Psoas muscle (tissue), 8 donors: ENCODE data around the gene ASPSCR1. TPM values are rescaled to one million over a fixed set of nuclear protein-coding genes. Genes with fewer than 3 reads are reported as not detected.

Source experiments
- ATAC-seq, 4 donors: fragments of 200-7000 bp; cut with Tn5 transposase; one replicate each; pipeline ENCODE4 v1.9.1; 2020; ENCODE audit warnings: moderate library complexity in 3 of 4, mild to moderate bottlenecking in 2 of 4
- DNase-seq, 2 donors: peaks; one replicate each; pipeline ENCODE4 v3.0.0-alpha.2; 2020
- H3K27ac ChIP-seq: fragments of 200-600 bp; one replicate; pipeline ENCODE4 v1.8.0; 2022
- H3K27me3 ChIP-seq, 3 donors: fragments of 200-600 bp in 1 of 3; one replicate each; pipeline versions ENCODE4 v1.6.1 to v1.8.0; 2013 to 2022; ENCODE audit warnings: low read length in 2 of 3, mild to moderate bottlenecking in 2 of 3, moderate library complexity in 1 of 3; ENCODE audit not compliant: insufficient read depth in 3 of 3
- H3K36me3 ChIP-seq, 2 donors: fragments of 200-600 bp in 1 of 2; one replicate each; pipeline versions ENCODE4 v1.6.1 to v1.8.0; 2013 to 2022; ENCODE audit warnings: low read depth in 1 of 2, mild to moderate bottlenecking in 1 of 2, moderate library complexity in 1 of 2; ENCODE audit not compliant: insufficient read depth in 1 of 2
- H3K4me1 ChIP-seq: fragments of 200-600 bp; one replicate; pipeline ENCODE4 v1.8.0; 2022
- H3K4me3 ChIP-seq: fragments of 200-600 bp; one replicate; pipeline ENCODE4 v1.8.0; 2022; ENCODE audit warnings: mild to moderate bottlenecking
- H3K9me3 ChIP-seq: fragments of 200-600 bp; one replicate; pipeline ENCODE4 v1.8.0; 2022
- whole genome bisulfite sequencing, 3 donors: extraction: QIAGEN DNeasy Blood & Tissue Kit; methylation state at CpG; one replicate each; pipeline versions ENCODE4 v1.1.6 to v1.1.7; 2013; 5-methylcytosine and 5-hydroxymethylcytosine counted together
- intact Hi-C, 2 donors: fragments of 100-400 bp; cut with DNase I; formaldehyde crosslinking; loops; one replicate each; pipeline versions ENCODE4 v1.11.0 to v1.14.2; 2022
- polyA plus RNA-seq, 3 donors: library from polyadenylated mRNA; stranded (reverse); fragments of 200-250 nt; gene quantifications; one replicate each; pipeline ENCODE4 v1.2.3, GENCODE V29; 2013
- total RNA-seq, 4 donors: library from RNA; stranded (reverse); fragmentation: NEBNext Ultra II Directional in 2 of 4; extraction: Animal tissue kit (Norgen Biotek cat#: 25700) in 2 of 4; gene quantifications; one replicate each; pipeline versions ENCODE4 v1.2.1 to v1.2.4, GENCODE V29; 2021 to 2023
- TF ChIP-seq, protein P1 (sequence below): fragments of 200-600 bp; IDR thresholded peaks from one replicate; pipeline ENCODE4 v1.8.0; 2022; ENCODE audit warnings: antibody characterized with exemption
- donor health status: healthy with polysubstance abuse.
- donor health status: DM: no; HTN: no; CAD: no; lungs with moderate emphysema.
- donor health status: Bipolar disorder and iron deficiency.
- donor health status: healthy.
- donor health status: DM: yes; HTN: yes; CAD: no.
- donor health status: DM: no; HTN: no; CAD: no.
- donor health status: DM: no; HTN: no; CAD: no.
- donor health status: DM: yes; HTN: yes; CAD: no.

Gene ASPSCR1
- total and polyA plus RNA-seq, 7 donors = 27.7 to 37.4 (median 33.0) TPM

DNA sequence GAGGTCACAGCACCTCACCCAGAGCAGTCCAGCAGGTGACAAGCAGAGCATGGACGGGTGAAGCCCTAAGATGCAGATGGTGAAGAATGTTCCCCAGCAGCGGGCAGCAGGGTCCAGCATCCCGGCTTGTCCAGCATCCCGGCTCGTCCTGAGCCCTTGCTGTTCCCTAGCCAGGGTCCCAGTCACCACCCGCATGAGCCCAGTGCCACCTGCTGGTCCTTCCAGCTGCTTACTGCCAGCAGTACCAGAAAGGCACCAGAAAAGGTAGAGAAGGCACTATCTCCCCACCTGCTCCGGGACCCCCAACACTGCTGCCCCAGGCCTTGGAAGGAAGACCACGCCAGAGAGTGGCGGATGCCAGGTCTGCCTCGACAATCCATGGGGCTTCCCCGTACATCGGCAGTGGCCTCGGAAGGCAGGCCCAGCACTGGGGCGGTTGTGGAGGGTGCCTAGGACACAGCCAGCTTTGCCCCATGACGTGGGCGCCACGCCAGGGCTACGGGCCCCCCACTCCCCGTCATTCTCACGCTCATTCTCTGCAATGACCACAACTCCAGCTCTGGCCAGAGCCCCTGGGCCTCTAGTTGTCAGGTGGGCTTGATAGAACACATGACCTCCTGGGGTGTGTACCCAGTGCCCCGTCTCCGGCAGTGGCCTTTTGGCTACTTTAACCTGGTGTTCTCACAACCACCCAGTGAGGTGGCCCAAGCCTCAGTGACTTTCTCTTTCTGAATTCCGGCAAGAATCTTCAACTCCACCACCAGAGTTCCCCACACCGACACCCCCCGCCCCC is 43.9 kb downstream of the ASPSCR1 start:
- WGBS, 3 donors = 29 to 48% (median 32%) methylated on average over 25 of the region's 25 CpGs
- TF ChIP-seq, protein P1, sequence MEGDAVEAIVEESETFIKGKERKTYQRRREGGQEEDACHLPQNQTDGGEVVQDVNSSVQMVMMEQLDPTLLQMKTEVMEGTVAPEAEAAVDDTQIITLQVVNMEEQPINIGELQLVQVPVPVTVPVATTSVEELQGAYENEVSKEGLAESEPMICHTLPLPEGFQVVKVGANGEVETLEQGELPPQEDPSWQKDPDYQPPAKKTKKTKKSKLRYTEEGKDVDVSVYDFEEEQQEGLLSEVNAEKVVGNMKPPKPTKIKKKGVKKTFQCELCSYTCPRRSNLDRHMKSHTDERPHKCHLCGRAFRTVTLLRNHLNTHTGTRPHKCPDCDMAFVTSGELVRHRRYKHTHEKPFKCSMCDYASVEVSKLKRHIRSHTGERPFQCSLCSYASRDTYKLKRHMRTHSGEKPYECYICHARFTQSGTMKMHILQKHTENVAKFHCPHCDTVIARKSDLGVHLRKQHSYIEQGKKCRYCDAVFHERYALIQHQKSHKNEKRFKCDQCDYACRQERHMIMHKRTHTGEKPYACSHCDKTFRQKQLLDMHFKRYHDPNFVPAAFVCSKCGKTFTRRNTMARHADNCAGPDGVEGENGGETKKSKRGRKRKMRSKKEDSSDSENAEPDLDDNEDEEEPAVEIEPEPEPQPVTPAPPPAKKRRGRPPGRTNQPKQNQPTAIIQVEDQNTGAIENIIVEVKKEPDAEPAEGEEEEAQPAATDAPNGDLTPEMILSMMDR = peak; percentile 77
- Histone ChIP-seq H3K4me3 (peak overlapping the region; percentile 91), H3K36me3 (peaks cover 0 to 3% of the 10 kb centered on the region in 2 donors), H3K27ac (no peak overlapping the region), H3K4me1 (peaks cover 48% of the 10 kb centered on the region), H3K27me3 (no peaks in the 10 kb centered on the region), H3K9me3 (no peaks in the 10 kb centered on the region)
- ATAC-seq = peak; percentile 23 to 55 (median 38)
- DNase-seq = peak; percentile 74 to 90
- intact Hi-C loops = loop anchor here (1.0 to 2.0 kb wide), 3 partner anchors 62 to 153 kb away; no protein-coding TSS in a partner anchor

DNA sequence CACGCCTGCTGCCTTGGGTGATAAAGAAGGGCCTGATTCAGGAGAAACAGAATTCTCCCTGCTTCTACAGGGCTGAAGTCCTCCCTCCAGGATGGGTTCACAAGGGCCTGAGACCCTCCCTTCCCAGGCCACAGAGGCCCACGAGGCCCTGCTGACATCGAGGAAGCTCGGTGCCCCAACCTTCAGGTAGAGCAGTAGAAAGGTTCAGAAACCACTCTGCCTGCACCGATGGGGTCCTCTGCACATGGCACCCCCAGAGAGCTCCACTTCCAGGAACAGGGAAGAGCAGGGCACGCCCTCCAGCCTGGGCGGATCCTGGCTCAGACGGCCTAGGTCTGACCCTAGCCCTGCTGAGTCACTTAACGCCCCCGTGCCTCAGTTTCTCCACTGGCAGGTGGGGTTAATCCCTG is 44.5 kb downstream of the ASPSCR1 start:
- Histone ChIP-seq H3K27ac (peak overlapping the region; percentile 78), H3K4me1 (peaks cover 48% of the 10 kb centered on the region), H3K9me3 (no peaks in the 10 kb centered on the region), H3K27me3 (no peaks in the 10 kb centered on the region), H3K4me3 (peak overlapping the region; percentile 91), H3K36me3 (peaks cover 0 to 3% of the 10 kb centered on the region in 2 donors)
- ATAC-seq (no peak), DNase-seq (no peak)
- 11 to 14% (median 12%) methylated on average over 10 of the region's 10 CpGs for WGBS, 3 donors
- TF ChIP-seq, protein P1 = no peak
- intact Hi-C loops = loop anchor here (1.0 to 2.0 kb wide), 3 partner anchors 63 to 153 kb away; no protein-coding TSS in a partner anchor

DNA sequence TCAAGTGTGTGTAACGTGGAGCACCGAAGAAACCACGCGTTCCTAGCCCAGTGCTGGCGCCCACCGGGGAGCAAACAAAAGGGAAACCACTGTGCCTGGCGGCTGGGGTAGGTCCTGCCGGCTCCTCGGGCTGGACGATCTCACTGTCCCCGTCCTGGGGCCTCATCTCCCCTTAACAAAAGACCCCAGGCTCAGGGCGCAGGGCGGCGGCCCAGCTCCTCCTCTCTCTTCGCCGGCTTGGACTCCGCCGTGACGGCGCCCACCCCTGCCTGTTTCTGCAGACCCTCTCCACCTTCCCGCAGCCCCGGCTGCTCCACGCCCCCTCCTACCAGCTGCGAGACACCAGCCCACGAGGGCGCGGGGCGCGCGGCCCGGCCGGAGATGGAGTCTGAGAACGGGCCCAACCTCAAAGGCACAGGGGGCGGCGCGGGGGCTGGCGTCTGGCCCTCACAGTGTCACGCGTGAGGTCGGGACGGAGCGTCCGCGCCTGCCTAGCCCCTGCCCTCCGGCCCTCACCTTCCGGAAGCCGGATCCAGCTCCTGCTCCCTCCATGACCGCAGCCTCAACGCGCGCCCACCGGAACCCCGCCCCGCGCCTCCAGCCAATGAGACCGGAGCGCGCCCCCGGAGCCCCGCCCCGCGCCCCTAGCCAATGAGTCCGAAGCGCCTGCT is 45.0 kb downstream of the ASPSCR1 start, which contains the start of gene CENPX:
Gene CENPX (minus strand): TSS at position 569 of the 671 bp plus-strand sequence. CDS start 17 bp downstream, at position 552.
- Histone ChIP-seq H3K4me3 (peak within 1 kb of the TSS; percentile 91), H3K9me3 (no peaks in the 10 kb centered on the region), H3K36me3 (peaks cover 0 to 2% of the 10 kb centered on the region in 2 donors), H3K27ac (peak within 1 kb of the TSS; percentile 78), H3K4me1 (peaks cover 46% of the 10 kb centered on the region), H3K27me3 (no peaks in the 10 kb centered on the region)
- DNase-seq (no peak), ATAC-seq (no peak)
- TF ChIP-seq, protein P1 = no peak
- 1% methylated on average over 34 to 64 of the region's 64 CpGs for WGBS, 3 donors
- intact Hi-C loops = no loop called here

DNA sequence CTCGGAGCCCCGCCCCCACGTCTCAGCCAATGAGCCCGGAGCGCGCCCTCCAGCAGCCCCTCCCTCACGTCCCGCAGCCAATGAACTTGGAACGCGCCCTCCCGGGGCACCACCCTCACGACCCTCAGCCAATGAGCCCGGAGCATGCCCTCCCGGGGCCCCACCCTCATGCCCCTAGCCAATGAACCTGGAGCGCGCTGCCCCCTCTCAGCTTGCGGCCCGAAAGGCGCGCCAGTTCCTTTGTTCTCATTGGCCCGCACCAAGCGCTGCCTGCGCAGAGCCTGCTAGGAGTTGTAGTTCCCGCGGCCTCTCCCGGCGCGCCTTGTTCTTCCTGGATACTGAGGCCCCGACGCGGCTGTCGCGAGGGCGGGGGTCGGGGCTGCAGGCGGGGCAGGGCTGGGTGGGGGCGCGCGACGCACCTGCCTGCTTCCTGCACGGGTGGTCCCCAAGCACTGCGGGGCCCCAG is 45.6 kb downstream of the ASPSCR1 start, which contains the start of gene LRRC45:
Gene LRRC45 (plus strand): TSS at position 325 of the 466 bp plus-strand sequence. CDS start 339 bp downstream, outside the sequence.
- 0 to 1% (median 1%) methylated on average over 27 to 42 of the region's 42 CpGs for WGBS, 3 donors
- TF ChIP-seq, protein P1 = no peak
- DNase-seq (peak; percentile 100), ATAC-seq (peak; percentile 91 to 95 (median 93))
- intact Hi-C loops = no loop called here
- H3K4me1 ChIP-seq = peaks cover 40% of the 10 kb centered on the region
- no peaks in the 10 kb centered on the region for H3K9me3 ChIP-seq
- no peaks in the 10 kb centered on the region for H3K27me3 ChIP-seq
- peak within 1 kb of the TSS; percentile 91 for H3K4me3 ChIP-seq
- peak within 1 kb of the TSS; percentile 78 for H3K27ac ChIP-seq
- H3K36me3 ChIP-seq = no peaks in the 10 kb centered on the region
